Measurements from ENCODE around the gene NR1H3. TPM values are rescaled to one million over a fixed set of nuclear protein-coding genes. Genes with fewer than 3 reads are reported as not detected.

The NR1H3 gene
- total RNA-seq, 6 experiments from 2014 or later: 61.5 to 82.9 (median 67.3) TPM

DNA sequence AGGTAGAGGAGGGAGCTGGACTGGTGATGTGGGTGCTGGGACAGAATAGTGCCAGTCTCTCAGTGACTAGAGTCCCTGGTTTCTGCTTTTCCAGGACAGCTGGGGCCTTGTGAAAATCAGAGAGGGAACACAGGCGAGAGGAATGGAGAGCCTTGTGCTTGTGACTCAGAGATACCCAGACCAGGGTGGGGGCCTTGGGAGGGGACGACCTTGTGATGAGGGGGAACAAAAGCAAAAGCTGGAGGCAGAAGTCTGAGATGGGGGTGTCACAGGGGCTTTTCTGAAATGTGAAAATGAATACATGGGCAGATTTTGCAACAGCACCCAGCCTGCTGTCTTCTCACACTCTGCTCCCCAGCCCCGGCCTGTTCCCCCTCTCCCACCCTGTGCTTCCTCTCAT lies 3.4 kb upstream of the NR1H3 start:
- TF ChIP-seq POLR2A (IDR thresholded peaks at IDR 0.05): no peak
- TF ChIP-seq, protein P1, sequence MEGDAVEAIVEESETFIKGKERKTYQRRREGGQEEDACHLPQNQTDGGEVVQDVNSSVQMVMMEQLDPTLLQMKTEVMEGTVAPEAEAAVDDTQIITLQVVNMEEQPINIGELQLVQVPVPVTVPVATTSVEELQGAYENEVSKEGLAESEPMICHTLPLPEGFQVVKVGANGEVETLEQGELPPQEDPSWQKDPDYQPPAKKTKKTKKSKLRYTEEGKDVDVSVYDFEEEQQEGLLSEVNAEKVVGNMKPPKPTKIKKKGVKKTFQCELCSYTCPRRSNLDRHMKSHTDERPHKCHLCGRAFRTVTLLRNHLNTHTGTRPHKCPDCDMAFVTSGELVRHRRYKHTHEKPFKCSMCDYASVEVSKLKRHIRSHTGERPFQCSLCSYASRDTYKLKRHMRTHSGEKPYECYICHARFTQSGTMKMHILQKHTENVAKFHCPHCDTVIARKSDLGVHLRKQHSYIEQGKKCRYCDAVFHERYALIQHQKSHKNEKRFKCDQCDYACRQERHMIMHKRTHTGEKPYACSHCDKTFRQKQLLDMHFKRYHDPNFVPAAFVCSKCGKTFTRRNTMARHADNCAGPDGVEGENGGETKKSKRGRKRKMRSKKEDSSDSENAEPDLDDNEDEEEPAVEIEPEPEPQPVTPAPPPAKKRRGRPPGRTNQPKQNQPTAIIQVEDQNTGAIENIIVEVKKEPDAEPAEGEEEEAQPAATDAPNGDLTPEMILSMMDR (IDR thresholded peaks at IDR 0.05): no peak
- Histone ChIP-seq H3K27ac (peak overlapping the region; percentile 64 to 84 (median 68)), H3K4me3 (no peak overlapping the region), H3K9me3 (no peaks in the 10 kb centered on the region), H3K4me1 (peaks cover 0 to 50% (median 24%) of the 10 kb centered on the region in 4 donors), H3K27me3 (no peaks in the 10 kb centered on the region), H3K36me3 (no peaks in the 10 kb centered on the region)
- DNase-seq: no peak
- ATAC-seq: peak in 3 of 4 donors; percentile 2 to 7 (median 4)
- intact Hi-C loops (cut with DNase I): no loop called here
- WGBS (ENCODE audit: insufficient coverage, low coverage, low lambda C conversion rate, missing lambda C conversion rate): 31% methylated on average over 2 of the region's 3 CpGs

DNA sequence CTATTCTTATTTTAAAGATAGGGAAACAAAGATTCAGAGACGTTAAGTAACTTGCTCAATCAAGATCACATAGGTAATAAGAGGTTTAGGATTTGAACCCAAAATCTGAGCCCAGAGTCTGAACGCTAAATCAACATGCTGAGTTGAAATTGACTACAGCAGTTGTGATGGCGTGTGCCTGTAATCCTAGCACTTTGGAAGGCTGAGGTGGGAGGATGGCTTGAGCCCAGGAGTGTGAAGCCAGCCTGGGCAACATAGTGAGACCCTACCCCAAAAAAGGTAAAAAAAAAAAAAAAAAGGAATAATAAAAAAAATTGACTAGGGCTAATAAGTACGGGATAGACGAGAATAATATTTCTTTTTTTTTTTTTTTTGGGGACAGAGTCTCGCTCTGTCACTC lies 1.4 kb upstream of the NR1H3 start:
- no peak for ATAC-seq
- intact Hi-C loops (cut with DNase I): no loop called here
- 66% methylated on average over 6 of the region's 6 CpGs for WGBS (ENCODE audit: insufficient coverage, low coverage, low lambda C conversion rate, missing lambda C conversion rate)

DNA sequence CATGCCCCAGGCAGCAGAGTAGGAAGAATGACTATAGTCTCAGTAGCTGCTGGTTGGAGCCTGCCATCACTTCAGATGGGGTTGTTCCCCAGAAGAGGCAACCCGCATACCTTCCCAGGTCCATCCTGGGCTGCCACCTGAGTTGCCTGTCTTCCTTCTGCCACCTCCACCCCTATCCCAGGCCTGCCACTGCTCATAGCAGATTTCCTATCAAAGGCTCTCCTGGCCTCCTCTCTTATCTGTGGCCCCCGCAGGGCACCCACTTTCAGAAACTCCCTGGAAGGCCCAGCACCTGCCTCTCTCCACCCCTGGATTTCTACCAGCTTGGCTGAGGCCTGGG lies 649 bp upstream of the NR1H3 start:
- peak overlapping the region; percentile 47 to 73 (median 59) for H3K4me3 ChIP-seq
- H3K27ac ChIP-seq: peak overlapping the region; percentile 50 to 84 (median 71)
- no peak for TF ChIP-seq POLR2A (IDR thresholded peaks at IDR 0.05)
- TF ChIP-seq, protein P1 (IDR thresholded peaks at IDR 0.05): no peak
- H3K9me3 ChIP-seq: no peaks in the 10 kb centered on the region
- H3K36me3 ChIP-seq: peaks cover 0 to 6% (median 2%) of the 10 kb centered on the region in 4 donors
- ATAC-seq: no peak
- H3K4me1 ChIP-seq: peaks cover 0 to 55% (median 24%) of the 10 kb centered on the region in 4 donors
- no peaks in the 10 kb centered on the region for H3K27me3 ChIP-seq
- intact Hi-C loops (cut with DNase I): no loop called here
- no peak for DNase-seq
- 0% methylated on average over 1 of the region's 2 CpGs for WGBS (ENCODE audit: insufficient coverage, low coverage, low lambda C conversion rate, missing lambda C conversion rate)

More for the DNA sequence above, 1.4 kb upstream of the NR1H3 start:
- no peaks in the 10 kb centered on the region for H3K27me3 ChIP-seq
- H3K4me3 ChIP-seq: no peak overlapping the region
- DNase-seq: no peak
- H3K36me3 ChIP-seq: peaks cover 0 to 4% (median under 1%) of the 10 kb centered on the region in 4 donors
- peaks cover 0 to 55% (median 24%) of the 10 kb centered on the region in 4 donors for H3K4me1 ChIP-seq
- TF ChIP-seq, protein P1 (IDR thresholded peaks at IDR 0.05): no peak
- TF ChIP-seq POLR2A (IDR thresholded peaks at IDR 0.05): no peak
- H3K27ac ChIP-seq: peak overlapping the region in 1 of 3 donors; percentile 84
- H3K9me3 ChIP-seq: no peaks in the 10 kb centered on the region

DNA sequence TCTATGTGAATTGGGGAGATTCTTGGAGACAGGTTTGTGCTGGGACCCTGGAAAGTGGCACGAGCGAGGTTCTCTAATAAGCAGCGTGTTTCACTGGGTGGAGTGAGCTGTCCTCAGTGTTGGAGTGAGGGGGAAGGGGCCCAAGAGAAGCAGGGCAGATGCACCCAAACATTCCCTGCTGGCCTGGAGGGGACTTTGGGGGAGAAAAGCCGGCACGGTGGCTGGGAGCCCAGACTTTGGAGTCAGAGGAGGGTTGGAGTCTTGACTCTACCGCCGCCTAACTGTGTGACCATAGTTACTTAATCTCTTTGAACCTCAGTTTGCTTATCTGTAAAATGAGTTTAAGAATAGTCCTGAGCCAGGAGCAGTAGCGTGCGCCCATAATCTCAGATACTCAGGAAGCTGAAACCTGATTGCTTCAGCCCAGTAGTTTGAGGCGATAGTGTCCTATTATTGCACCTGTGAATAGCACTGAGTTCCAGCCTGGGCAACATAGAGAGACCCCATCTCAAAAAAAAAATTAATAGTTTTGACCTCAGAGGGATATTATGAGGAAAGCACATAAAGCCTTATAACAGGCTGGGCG lies 614 bp downstream of the NR1H3 start:
- Histone ChIP-seq H3K27ac (peak overlapping the region; percentile 50 to 84 (median 71)), H3K36me3 (peaks cover 0 to 16% (median 3%) of the 10 kb centered on the region in 4 donors), H3K4me3 (peak overlapping the region; percentile 47 to 73 (median 59)), H3K9me3 (no peaks in the 10 kb centered on the region), H3K27me3 (no peaks in the 10 kb centered on the region), H3K4me1 (peaks cover 0 to 53% (median 24%) of the 10 kb centered on the region in 4 donors)
- DNase-seq: no peak
- 19% methylated on average over 10 of the region's 11 CpGs for WGBS (ENCODE audit: insufficient coverage, low coverage, low lambda C conversion rate, missing lambda C conversion rate)
- intact Hi-C loops (cut with DNase I): no loop called here
- TF ChIP-seq POLR2A (IDR thresholded peaks at IDR 0.05): no peak
- TF ChIP-seq, protein P1 (IDR thresholded peaks at IDR 0.05): no peak
- peak in 2 of 4 donors; percentile 1 to 2 for ATAC-seq

All from right lobe of liver (tissue), 6 donors.